Measurements from ENCODE around the gene GNA15.

Gene GNA15

GRCh38 chr19:3206216-3206953, 70.6 kb downstream of the GNA15 start:
- TF ChIP-seq CTCF (IDR thresholded peaks at IDR 0.05), result no peak

- no peak for TF ChIP-seq CTCF (IDR thresholded peaks at IDR 0.05)
Observed at GRCh38 chr19:3207461-3208242, 71.8 kb downstream of the GNA15 start.

- TF ChIP-seq CTCF (IDR thresholded peaks at IDR 0.05), result no peak
Observed at GRCh38 chr19:3208317-3209207, 72.7 kb downstream of the GNA15 start.

- peak; percentile 67 for TF ChIP-seq CTCF (IDR thresholded peaks at IDR 0.05)
Observed at GRCh38 chr19:3210347-3211017, 74.6 kb downstream of the GNA15 start.

- no peak for TF ChIP-seq CTCF (IDR thresholded peaks at IDR 0.05)
Observed at GRCh38 chr19:3211191-3211590, 75.4 kb downstream of the GNA15 start.

GRCh38 chr19:3213159-3213558, 77.3 kb downstream of the GNA15 start:
- no peak for TF ChIP-seq CTCF (IDR thresholded peaks at IDR 0.05)
